ENCODE data around the gene MDH1. TPM values are rescaled to one million over a fixed set of nuclear protein-coding genes. Genes with fewer than 3 reads are reported as not detected.
A peak's percentile ranks its signal among the peaks of the same experiment; 100 is the strongest.

MDH1 gene
- total and polyA plus RNA-seq, 9 of the 15 experiments (the other 6 are each of a cell fraction or from before 2014, with no cell fraction given): 191 to 1,225 (median 284) TPM

DNA sequence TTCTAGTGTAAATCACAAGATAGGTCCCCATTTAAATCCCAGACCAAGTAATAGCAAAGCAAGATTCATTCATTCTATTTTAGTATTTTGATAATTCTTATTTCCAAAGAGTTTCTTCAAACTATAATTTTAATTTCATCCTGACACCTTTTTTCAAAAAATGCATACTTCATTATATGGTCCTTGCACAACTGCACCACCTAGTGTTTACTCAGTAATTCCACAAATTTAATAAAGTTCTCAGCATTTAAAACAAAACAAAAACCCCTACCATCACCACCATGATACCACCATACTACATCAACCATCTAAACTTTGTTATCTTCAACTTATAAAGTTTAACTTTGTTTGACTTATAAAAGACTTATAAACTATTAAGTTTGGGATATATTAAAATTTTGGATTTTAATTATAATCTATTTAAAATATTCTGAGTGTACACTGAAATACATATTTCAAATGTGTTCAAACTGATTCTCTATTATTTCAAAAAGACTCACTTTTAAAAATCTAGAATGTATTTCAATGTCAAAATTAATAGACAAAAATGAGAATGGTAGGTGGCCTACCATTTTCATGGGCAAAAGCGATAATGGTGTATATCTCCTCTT is 44.6 kb upstream of the MDH1 start:
- Histone ChIP-seq H3K4me2 (ENCODE audit: insufficient read depth, low read length) (no peak overlapping the region), H3K4me3 (no peak overlapping the region), H3K79me2 (ENCODE audit: control insufficient read depth, insufficient read depth, low read length) (no peaks in the 10 kb centered on the region), H3K27me3 (ENCODE audit: control insufficient read depth in 2 of 2, insufficient read depth in 2 of 2, low read length in 2 of 2) (no peaks in the 10 kb centered on the region), H3K9me3 (replicated peaks; ENCODE audit: control insufficient read depth, insufficient read depth, low read depth, low read length) (no peaks in the 10 kb centered on the region), H3K9me1 (ENCODE audit: control insufficient read depth, insufficient read depth, low read length) (no peaks in the 10 kb centered on the region), H2AFZ (ENCODE audit: low read depth, low read length) (no peak overlapping the region), H3K4me1 (replicated peaks in 1 of 2; ENCODE audit: control insufficient read depth in 2 of 2, insufficient read depth in 2 of 2, low read length in 2 of 2) (no peaks in the 10 kb centered on the region), H3K27ac (ENCODE audit: extremely low read depth, low read depth, low read length) (no peak overlapping the region), H3K36me3 (ENCODE audit: control insufficient read depth, insufficient read depth, low read length) (no peaks in the 10 kb centered on the region), H4K20me1 (replicated peaks; ENCODE audit: control insufficient read depth, insufficient read depth, low read length) (no peaks in the 10 kb centered on the region), H3K9ac (ENCODE audit: insufficient read depth in 1 of 2, low read depth in 2 of 2, low read length in 2 of 2) (no peak overlapping the region)
- WGBS (ENCODE audit: insufficient coverage, low coverage, missing lambda C conversion rate): 88% methylated on average over 1 of the region's 1 CpG
- in situ Hi-C loops (cut with MboI) (no loop called here), intact Hi-C loops (cut with micrococcal nuclease) (loop anchor here (10.0 kb wide), 1 partner anchor 469 kb away; no protein-coding TSS in a partner anchor)
- peak in 2 of 4 experiments; percentile 14 to 21 for DNase-seq (ENCODE audit: extremely low read depth in 1 of 4, low spot score in 3 of 4)
- BruUV-seq (replicated peaks): no TSS peak
- peak; percentile 49 for FAIRE-seq
- ChIA-PET POLR2A (no interaction called here), CTCF (ENCODE audit: low intra/inter-chr PET ratio) (no interaction called here)
- peak; percentile 44; the same call in 1 of the 3 replicates for ATAC-seq
- no peak for TF ChIP-seq MTA3 (IDR thresholded peaks at IDR 0.05; ENCODE audit: borderline replicate concordance)
- TF ChIP-seq, protein P1, sequence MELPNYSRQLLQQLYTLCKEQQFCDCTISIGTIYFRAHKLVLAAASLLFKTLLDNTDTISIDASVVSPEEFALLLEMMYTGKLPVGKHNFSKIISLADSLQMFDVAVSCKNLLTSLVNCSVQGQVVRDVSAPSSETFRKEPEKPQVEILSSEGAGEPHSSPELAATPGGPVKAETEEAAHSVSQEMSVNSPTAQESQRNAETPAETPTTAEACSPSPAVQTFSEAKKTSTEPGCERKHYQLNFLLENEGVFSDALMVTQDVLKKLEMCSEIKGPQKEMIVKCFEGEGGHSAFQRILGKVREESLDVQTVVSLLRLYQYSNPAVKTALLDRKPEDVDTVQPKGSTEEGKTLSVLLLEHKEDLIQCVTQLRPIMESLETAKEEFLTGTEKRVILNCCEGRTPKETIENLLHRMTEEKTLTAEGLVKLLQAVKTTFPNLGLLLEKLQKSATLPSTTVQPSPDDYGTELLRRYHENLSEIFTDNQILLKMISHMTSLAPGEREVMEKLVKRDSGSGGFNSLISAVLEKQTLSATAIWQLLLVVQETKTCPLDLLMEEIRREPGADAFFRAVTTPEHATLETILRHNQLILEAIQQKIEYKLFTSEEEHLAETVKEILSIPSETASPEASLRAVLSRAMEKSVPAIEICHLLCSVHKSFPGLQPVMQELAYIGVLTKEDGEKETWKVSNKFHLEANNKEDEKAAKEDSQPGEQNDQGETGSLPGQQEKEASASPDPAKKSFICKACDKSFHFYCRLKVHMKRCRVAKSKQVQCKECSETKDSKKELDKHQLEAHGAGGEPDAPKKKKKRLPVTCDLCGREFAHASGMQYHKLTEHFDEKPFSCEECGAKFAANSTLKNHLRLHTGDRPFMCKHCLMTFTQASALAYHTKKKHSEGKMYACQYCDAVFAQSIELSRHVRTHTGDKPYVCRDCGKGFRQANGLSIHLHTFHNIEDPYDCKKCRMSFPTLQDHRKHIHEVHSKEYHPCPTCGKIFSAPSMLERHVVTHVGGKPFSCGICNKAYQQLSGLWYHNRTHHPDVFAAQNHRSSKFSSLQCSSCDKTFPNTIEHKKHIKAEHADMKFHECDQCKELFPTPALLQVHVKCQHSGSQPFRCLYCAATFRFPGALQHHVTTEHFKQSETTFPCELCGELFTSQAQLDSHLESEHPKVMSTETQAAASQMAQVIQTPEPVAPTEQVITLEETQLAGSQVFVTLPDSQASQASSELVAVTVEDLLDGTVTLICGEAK (IDR thresholded peaks at IDR 0.05): peak; percentile 82
- TF ChIP-seq, protein P1 (CRISPR knock-in tag; IDR thresholded peaks at IDR 0.05): no peak
- TF ChIP-seq, protein P2, sequence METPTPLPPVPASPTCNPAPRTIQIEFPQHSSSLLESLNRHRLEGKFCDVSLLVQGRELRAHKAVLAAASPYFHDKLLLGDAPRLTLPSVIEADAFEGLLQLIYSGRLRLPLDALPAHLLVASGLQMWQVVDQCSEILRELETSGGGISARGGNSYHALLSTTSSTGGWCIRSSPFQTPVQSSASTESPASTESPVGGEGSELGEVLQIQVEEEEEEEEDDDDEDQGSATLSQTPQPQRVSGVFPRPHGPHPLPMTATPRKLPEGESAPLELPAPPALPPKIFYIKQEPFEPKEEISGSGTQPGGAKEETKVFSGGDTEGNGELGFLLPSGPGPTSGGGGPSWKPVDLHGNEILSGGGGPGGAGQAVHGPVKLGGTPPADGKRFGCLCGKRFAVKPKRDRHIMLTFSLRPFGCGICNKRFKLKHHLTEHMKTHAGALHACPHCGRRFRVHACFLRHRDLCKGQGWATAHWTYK (CRISPR knock-in tag; IDR thresholded peaks at IDR 0.05): no peak
- no peak for TF ChIP-seq TARDBP (IDR thresholded peaks at IDR 0.05)
- TF ChIP-seq, protein P3, sequence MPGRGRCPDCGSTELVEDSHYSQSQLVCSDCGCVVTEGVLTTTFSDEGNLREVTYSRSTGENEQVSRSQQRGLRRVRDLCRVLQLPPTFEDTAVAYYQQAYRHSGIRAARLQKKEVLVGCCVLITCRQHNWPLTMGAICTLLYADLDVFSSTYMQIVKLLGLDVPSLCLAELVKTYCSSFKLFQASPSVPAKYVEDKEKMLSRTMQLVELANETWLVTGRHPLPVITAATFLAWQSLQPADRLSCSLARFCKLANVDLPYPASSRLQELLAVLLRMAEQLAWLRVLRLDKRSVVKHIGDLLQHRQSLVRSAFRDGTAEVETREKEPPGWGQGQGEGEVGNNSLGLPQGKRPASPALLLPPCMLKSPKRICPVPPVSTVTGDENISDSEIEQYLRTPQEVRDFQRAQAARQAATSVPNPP (IDR thresholded peaks at IDR 0.05; ENCODE audit: borderline replicate concordance, insufficient read depth, insufficient read length): no peak
- TF ChIP-seq, protein P4, sequence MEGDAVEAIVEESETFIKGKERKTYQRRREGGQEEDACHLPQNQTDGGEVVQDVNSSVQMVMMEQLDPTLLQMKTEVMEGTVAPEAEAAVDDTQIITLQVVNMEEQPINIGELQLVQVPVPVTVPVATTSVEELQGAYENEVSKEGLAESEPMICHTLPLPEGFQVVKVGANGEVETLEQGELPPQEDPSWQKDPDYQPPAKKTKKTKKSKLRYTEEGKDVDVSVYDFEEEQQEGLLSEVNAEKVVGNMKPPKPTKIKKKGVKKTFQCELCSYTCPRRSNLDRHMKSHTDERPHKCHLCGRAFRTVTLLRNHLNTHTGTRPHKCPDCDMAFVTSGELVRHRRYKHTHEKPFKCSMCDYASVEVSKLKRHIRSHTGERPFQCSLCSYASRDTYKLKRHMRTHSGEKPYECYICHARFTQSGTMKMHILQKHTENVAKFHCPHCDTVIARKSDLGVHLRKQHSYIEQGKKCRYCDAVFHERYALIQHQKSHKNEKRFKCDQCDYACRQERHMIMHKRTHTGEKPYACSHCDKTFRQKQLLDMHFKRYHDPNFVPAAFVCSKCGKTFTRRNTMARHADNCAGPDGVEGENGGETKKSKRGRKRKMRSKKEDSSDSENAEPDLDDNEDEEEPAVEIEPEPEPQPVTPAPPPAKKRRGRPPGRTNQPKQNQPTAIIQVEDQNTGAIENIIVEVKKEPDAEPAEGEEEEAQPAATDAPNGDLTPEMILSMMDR (IDR thresholded peaks at IDR 0.05 in 2 of 3, conservative IDR thresholded peaks at IDR 0.05 in 1 of 3; ENCODE audit: insufficient read depth in 2 of 3, low read depth in 1 of 3, low read length in 3 of 3): peak in 2 of 3 experiments; percentile 26 to 66; a peak in 3 of 6 replicates

Measured in K562 (cell line).